ENCODE measurements around the gene TNK2. TPM values are rescaled to one million over a fixed set of nuclear protein-coding genes. Genes with fewer than 3 reads are reported as not detected.

TNK2 gene
- total and polyA plus RNA-seq, 2 donors (not counting 3 experiments of a cell fraction or from before 2014, with no cell fraction given), result 18.6 to 71.6 TPM

DNA sequence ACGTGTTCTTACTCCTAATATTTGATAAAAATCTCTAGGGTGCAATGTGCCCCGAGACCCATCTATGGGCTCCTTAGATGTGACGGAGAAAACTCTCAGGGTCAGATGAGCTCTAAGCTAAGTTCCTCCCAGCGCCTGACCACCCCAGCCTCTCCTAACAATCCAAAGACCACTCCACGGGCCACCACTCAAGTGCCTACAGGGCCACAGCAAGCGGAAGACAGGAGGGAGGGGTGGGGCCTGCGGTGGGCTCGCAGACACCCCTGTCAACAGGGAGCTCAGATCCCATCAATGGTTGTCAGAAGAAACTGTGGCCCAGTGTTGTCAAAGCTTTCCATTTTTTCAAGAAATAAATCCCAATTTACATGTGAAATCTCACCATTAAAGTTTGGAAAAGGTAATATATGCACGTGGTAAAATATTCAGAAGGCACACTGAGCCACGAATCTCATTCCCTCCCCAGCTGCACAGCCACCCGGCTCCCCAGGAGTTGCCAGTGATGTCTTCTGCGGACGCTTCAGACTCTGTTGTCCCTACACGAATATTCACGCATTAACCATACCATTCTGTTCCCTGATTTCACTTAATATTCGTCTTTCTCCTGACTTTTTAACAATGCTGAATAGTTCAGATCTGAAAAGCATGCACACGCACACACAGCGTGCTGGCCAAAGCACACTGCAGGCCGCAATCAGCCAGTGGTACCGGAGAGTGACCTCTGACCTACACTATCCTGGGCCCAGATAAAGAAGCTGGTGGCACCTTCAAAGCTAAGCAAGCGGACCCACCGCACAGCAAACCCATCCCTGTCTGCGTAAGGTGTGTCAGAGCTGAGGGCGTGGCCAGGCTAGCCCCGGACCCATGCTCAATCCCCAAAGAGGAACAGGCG, 19.1 kb downstream of the TNK2 start:
- ChIA-PET CTCF (interaction anchor here (2.0 to 10.5 kb wide), 2 partner anchors 27 to 30 kb away, joined by 8 to 438 read pairs; no protein-coding TSS in a partner anchor), POLR2A (no interaction called here)
- no peak overlapping the region for H3K4me2 ChIP-seq (ENCODE audit: insufficient read depth, low read length)
- dilution Hi-C loops (cut with MboI; ENCODE audit: extremely low pct_ligation_motif_present, low sequenced_read_pairs) (no loop called here), intact Hi-C loops (cut with micrococcal nuclease) (no loop called here)
- H3K4me1 ChIP-seq (ENCODE audit: control insufficient read depth, extremely low read depth, insufficient read depth, low read length), result peaks cover 42% of the 10 kb centered on the region
- no peaks in the 10 kb centered on the region for H3K9me3 ChIP-seq (replicated peaks; ENCODE audit: control insufficient read depth, insufficient read depth, low read length)
- no TSS peak for BruUV-seq (replicated peaks)
- TF ChIP-seq, protein P1, sequence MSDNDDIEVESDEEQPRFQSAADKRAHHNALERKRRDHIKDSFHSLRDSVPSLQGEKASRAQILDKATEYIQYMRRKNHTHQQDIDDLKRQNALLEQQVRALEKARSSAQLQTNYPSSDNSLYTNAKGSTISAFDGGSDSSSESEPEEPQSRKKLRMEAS (IDR thresholded peaks at IDR 0.05; ENCODE audit: insufficient read depth, insufficient read length), result no peak
- TF ChIP-seq JUN (IDR thresholded peaks at IDR 0.05; ENCODE audit: borderline replicate concordance, insufficient read depth, insufficient read length, low read depth) (no peak), EZH2 (IDR thresholded peaks at IDR 0.05; ENCODE audit: borderline replicate concordance, low read depth, low read length, severe bottlenecking) (no peak), GATA2 (IDR thresholded peaks at IDR 0.05; ENCODE audit: insufficient read depth, insufficient read length, low read depth, low read length) (no peak), POLR2A (IDR thresholded peaks at IDR 0.05; ENCODE audit: low read depth, low read length) (no peak), MYC (IDR thresholded peaks at IDR 0.05; ENCODE audit: low read depth, low read length) (no peak), FOS (IDR thresholded peaks at IDR 0.05; ENCODE audit: borderline replicate concordance, insufficient read depth, low read length) (no peak), POLR2AphosphoS5 (IDR thresholded peaks at IDR 0.05; ENCODE audit: insufficient read depth, low read depth, low read length) (no peak)
- TF ChIP-seq, protein P2, sequence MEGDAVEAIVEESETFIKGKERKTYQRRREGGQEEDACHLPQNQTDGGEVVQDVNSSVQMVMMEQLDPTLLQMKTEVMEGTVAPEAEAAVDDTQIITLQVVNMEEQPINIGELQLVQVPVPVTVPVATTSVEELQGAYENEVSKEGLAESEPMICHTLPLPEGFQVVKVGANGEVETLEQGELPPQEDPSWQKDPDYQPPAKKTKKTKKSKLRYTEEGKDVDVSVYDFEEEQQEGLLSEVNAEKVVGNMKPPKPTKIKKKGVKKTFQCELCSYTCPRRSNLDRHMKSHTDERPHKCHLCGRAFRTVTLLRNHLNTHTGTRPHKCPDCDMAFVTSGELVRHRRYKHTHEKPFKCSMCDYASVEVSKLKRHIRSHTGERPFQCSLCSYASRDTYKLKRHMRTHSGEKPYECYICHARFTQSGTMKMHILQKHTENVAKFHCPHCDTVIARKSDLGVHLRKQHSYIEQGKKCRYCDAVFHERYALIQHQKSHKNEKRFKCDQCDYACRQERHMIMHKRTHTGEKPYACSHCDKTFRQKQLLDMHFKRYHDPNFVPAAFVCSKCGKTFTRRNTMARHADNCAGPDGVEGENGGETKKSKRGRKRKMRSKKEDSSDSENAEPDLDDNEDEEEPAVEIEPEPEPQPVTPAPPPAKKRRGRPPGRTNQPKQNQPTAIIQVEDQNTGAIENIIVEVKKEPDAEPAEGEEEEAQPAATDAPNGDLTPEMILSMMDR (IDR thresholded peaks at IDR 0.05; ENCODE audit: extremely low read depth in 1 of 2, insufficient read depth in 1 of 2, low read depth in 1 of 2, low read length in 2 of 2), result no peak
- DNase-seq (ENCODE audit: low read depth, low spot score) (no peak), FAIRE-seq (no peak)
- no peak overlapping the region for H3K9ac ChIP-seq (replicated peaks; ENCODE audit: extremely low read depth, insufficient read depth, low read length)
- H2AFZ ChIP-seq (ENCODE audit: low read depth, low read length), result no peak overlapping the region
- H3K36me3 ChIP-seq (ENCODE audit: control insufficient read depth in 2 of 2, extremely low read depth in 1 of 2, insufficient read depth in 2 of 2, low read length in 2 of 2), result peaks cover 0 to 4% of the 10 kb centered on the region in 2 experiments
- H3K79me2 ChIP-seq (ENCODE audit: control insufficient read depth, insufficient read depth, low read length), result peaks cover 4% of the 10 kb centered on the region
- H4K20me1 ChIP-seq (replicated peaks; ENCODE audit: control insufficient read depth, extremely low read depth, insufficient read depth, low read length), result no peaks in the 10 kb centered on the region
- no peak overlapping the region for H3K27ac ChIP-seq (ENCODE audit: insufficient read depth, low read depth, low read length)
- H3K9me1 ChIP-seq (replicated peaks; ENCODE audit: control insufficient read depth, extremely low read depth, insufficient read depth, low read length), result no peaks in the 10 kb centered on the region
- no peak overlapping the region for H3K4me3 ChIP-seq (replicated peaks in 1 of 3; ENCODE audit: insufficient read depth in 1 of 3, low read depth in 1 of 3, low read length in 3 of 3)
- no peaks in the 10 kb centered on the region for H3K27me3 ChIP-seq (ENCODE audit: control insufficient read depth in 2 of 2, insufficient read depth in 2 of 2, low read length in 2 of 2)

Measured in endothelial cell of umbilical vein (primary cell).